A673 (cell line): ENCODE measurements around the gene USP34. TPM values are rescaled to one million over a fixed set of nuclear protein-coding genes. Genes with fewer than 3 reads are reported as not detected.

Experiments
- BruUV-seq: library from RNA; stranded (reverse); fragments of 400-500 nt; replicated peaks from 2 replicates; lab custom pipeline; 2021; lab: Mats Ljungman, UMichigan
- CTCF ChIA-PET: fragments of 300-600 bp; sonication (Branson Sonifier 250); formaldehyde crosslinking; loops from one replicate; lab custom pipeline; 2022; ENCODE audit warnings: antibody characterized with exemption; lab: Charles Lee
- POLR2A ChIA-PET: fragments of 300-600 bp; sonication (Branson Sonifier 250); formaldehyde crosslinking; loops from one replicate; lab custom pipeline; 2022; ENCODE audit warnings: antibody characterized with exemption; ENCODE audit not compliant: low non-redundant PET; lab: Charles Lee
- DNase-seq: peaks from one replicate; pipeline ENCODE4 v3.0.0-alpha.2; 2015; ENCODE audit warnings: low spot score
- H3K27ac ChIP-seq: fragments of 200-600 bp; sonication (generic); 2 replicates; pipeline ENCODE4 v1.5.1; 2016; ENCODE audit warnings: mixed run types, low read depth, mild to moderate bottlenecking, mixed read lengths, antibody characterized with exemption, low read length; ENCODE audit not compliant: poor library complexity, severe bottlenecking
- H3K27me3 ChIP-seq: fragments of 200-600 bp; sonication (generic); replicated peaks from 2 replicates; pipeline ENCODE4 v1.6.1; 2017; ENCODE audit warnings: mixed run types, low read depth, mild to moderate bottlenecking, mixed read lengths, antibody characterized with exemption, low read length; ENCODE audit not compliant: insufficient read depth, poor library complexity
- H3K36me3 ChIP-seq: fragments of 200-600 bp; sonication (generic); 2 replicates; pipeline ENCODE4 v1.6.1; 2016; ENCODE audit warnings: mixed run types, mild to moderate bottlenecking, mixed read lengths, antibody characterized with exemption, low read length; ENCODE audit not compliant: insufficient read depth, poor library complexity, severe bottlenecking
- H3K4me1 ChIP-seq: fragments of 200-600 bp; sonication (generic); 2 replicates; pipeline ENCODE4 v1.6.1; 2017; ENCODE audit warnings: mixed run types, mild to moderate bottlenecking, mixed read lengths, antibody characterized with exemption, low read length; ENCODE audit not compliant: insufficient read depth, poor library complexity, severe bottlenecking
- H3K4me3 ChIP-seq: fragments of 200-600 bp; sonication (generic); 2 replicates; pipeline ENCODE4 v1.5.1; 2016; ENCODE audit warnings: low read depth, mixed run types, mild to moderate bottlenecking, mixed read lengths, low read length; ENCODE audit not compliant: poor library complexity, severe bottlenecking
- H3K9me3 ChIP-seq: fragments of 200-600 bp; sonication (generic); 2 replicates; pipeline ENCODE4 v1.6.1; 2016; ENCODE audit warnings: mixed run types, low read depth, mild to moderate bottlenecking, mixed read lengths, antibody characterized with exemption, low read length; ENCODE audit not compliant: poor library complexity, severe bottlenecking
- CTCF ChIP-seq: fragments of 300-800, 200-600 bp; sonication (generic); conservative IDR thresholded peaks from 2 replicates; pipeline ENCODE4 v1.5.1; 2017; ENCODE audit warnings: low read depth, mild to moderate bottlenecking, antibody characterized with exemption, low read length, moderate library complexity, mixed read lengths
- EZH2 ChIP-seq: fragments of 200-600 bp; sonication (generic); IDR thresholded peaks from 2 replicates; pipeline ENCODE4 v1.6.1; 2017; ENCODE audit warnings: borderline replicate concordance, low read depth, mild to moderate bottlenecking, mixed read lengths, antibody characterized with exemption, low read length; ENCODE audit not compliant: poor library complexity, severe bottlenecking
- intact Hi-C: fragments of 100-400 bp; cut with micrococcal nuclease; formaldehyde crosslinking; loops from one replicate; pipeline ENCODE4 v1.10.0; 2022; ENCODE audit not compliant: unreplicated experiment
- total RNA-seq: library from RNA; stranded (reverse); gene quantifications from 2 replicates; pipeline ENCODE4 v1.2.3, GENCODE V29; 2021

The USP34 gene
- total RNA-seq, 1 experiment from 2014 or later = 98.5 TPM

GRCh38 chr2:61275575-61276184 is 195.2 kb downstream of the USP34 start:
- ChIA-PET POLR2A (interaction anchor here (0.6 kb wide), 1 partner anchor 270 kb away, joined by 4 read pairs; no protein-coding TSS in a partner anchor), CTCF (no interaction called here)
- Histone ChIP-seq H3K4me1 (no peaks in the 10 kb centered on the region), H3K36me3 (peaks cover 16% of the 10 kb centered on the region), H3K27ac (no peak overlapping the region), H3K4me3 (no peak overlapping the region), H3K9me3 (no peaks in the 10 kb centered on the region), H3K27me3 (no peaks in the 10 kb centered on the region)
- intact Hi-C loops = no loop called here
- TF ChIP-seq EZH2 (no peak), CTCF (no peak)
- BruUV-seq = no TSS peak
- DNase-seq = no peak

GRCh38 chr2:61272421-61273070 is 198.3 kb downstream of the USP34 start:
- DNase-seq = no peak
- Histone ChIP-seq H3K4me3 (no peak overlapping the region), H3K36me3 (peaks cover 3% of the 10 kb centered on the region)

GRCh38 chr2:61268249-61268648 is 202.6 kb downstream of the USP34 start:
- intact Hi-C loops = no loop called here
- Histone ChIP-seq H3K36me3 (no peaks in the 10 kb centered on the region), H3K4me1 (no peaks in the 10 kb centered on the region), H3K27me3 (no peaks in the 10 kb centered on the region), H3K27ac (no peak overlapping the region), H3K4me3 (no peak overlapping the region), H3K9me3 (no peaks in the 10 kb centered on the region)
- no peak for DNase-seq
- POLR2A ChIA-PET = no interaction called here
- CTCF ChIA-PET = no interaction called here
- TF ChIP-seq CTCF = no peak
- TF ChIP-seq EZH2 = no peak
- BruUV-seq = no TSS peak

More at GRCh38 chr2:61272421-61273070, 198.3 kb downstream of the USP34 start:
- ChIA-PET POLR2A (no interaction called here), CTCF (no interaction called here)
- TF ChIP-seq CTCF (no peak), EZH2 (no peak)
- H3K27me3 ChIP-seq = no peaks in the 10 kb centered on the region
- no peaks in the 10 kb centered on the region for H3K4me1 ChIP-seq
- no peak overlapping the region for H3K27ac ChIP-seq
- H3K9me3 ChIP-seq = no peaks in the 10 kb centered on the region
- BruUV-seq = no TSS peak
- intact Hi-C loops = no loop called here
